SK-N-MC (cell line): ENCODE results near the gene LCORL.

Experiments used
- DNase-seq: peaks from one replicate; pipeline ENCODE4 v3.0.0-alpha.2; 2011; ENCODE audit warnings: low read depth, low spot score
- H3K27ac ChIP-seq: fragments of 200-600 bp; sonication (generic); 2 replicates; pipeline ENCODE4 v1.5.1; 2016; ENCODE audit warnings: mixed run types
- H3K36me3 ChIP-seq: fragments of 200-600 bp; sonication (generic); 2 replicates; pipeline ENCODE4 v1.6.1; 2017; ENCODE audit warnings: antibody characterized with exemption, low read length, mixed read lengths; ENCODE audit not compliant: insufficient read depth
- H3K4me3 ChIP-seq: fragments of 200-600 bp; sonication (generic); 2 replicates; pipeline ENCODE4 v1.5.1; 2016
- H3K9ac ChIP-seq: fragments of 200-600 bp; sonication (generic); 2 replicates; pipeline ENCODE4 v1.8.0; 2017; ENCODE audit warnings: mixed run types, mixed read lengths; ENCODE audit not compliant: insufficient read length
- H3K9me3 ChIP-seq: fragments of 200-600 bp; sonication (generic); 2 replicates; pipeline ENCODE4 v1.6.1; 2017; ENCODE audit warnings: low read depth, mild to moderate bottlenecking, antibody characterized with exemption, low read length, moderate library complexity, mixed read lengths
- EZH2 ChIP-seq: fragments of 200-600 bp; sonication (generic); IDR thresholded peaks from one replicate; pipeline ENCODE4 v1.6.1; 2017; ENCODE audit warnings: antibody characterized with exemption
- FOXP2 ChIP-seq: optimal IDR thresholded peaks from 2 replicates; pipeline ENCODE3; 2011; ENCODE audit warnings: mild to moderate bottlenecking, moderate library complexity; ENCODE audit not compliant: insufficient read depth; ENCODE audit errors: extremely low read length, control extremely low read depth
- POLR2AphosphoS5 ChIP-seq: IDR thresholded peaks from 2 replicates; pipeline ENCODE4 v1.6.1; 2012; ENCODE audit warnings: mild to moderate bottlenecking, low read depth, low read length, borderline replicate concordance

Gene LCORL

GRCh38 chr4:17911608-17912007, 109.9 kb downstream of the LCORL start:
- H3K9ac ChIP-seq = no peak overlapping the region

GRCh38 chr4:17898553-17899055, 123.0 kb downstream of the LCORL start:
- Histone ChIP-seq H3K36me3 (no peaks in the 10 kb centered on the region), H3K27ac (no peak overlapping the region), H3K4me3 (no peak overlapping the region), H3K9ac (no peak overlapping the region), H3K9me3 (no peaks in the 10 kb centered on the region)
- DNase-seq = no peak
- no peak for TF ChIP-seq EZH2
- no peak for TF ChIP-seq FOXP2
- TF ChIP-seq POLR2AphosphoS5 = no peak

More at GRCh38 chr4:17911608-17912007, 109.9 kb downstream of the LCORL start:
- H3K36me3 ChIP-seq = no peaks in the 10 kb centered on the region
- no peak for DNase-seq
- no peaks in the 10 kb centered on the region for H3K9me3 ChIP-seq
- no peak overlapping the region for H3K27ac ChIP-seq
- TF ChIP-seq POLR2AphosphoS5 = no peak
- TF ChIP-seq EZH2 = no peak
- TF ChIP-seq FOXP2 = no peak
- no peak overlapping the region for H3K4me3 ChIP-seq

- Histone ChIP-seq H3K9ac (no peak overlapping the region), H3K9me3 (no peaks in the 10 kb centered on the region), H3K4me3 (no peak overlapping the region), H3K27ac (no peak overlapping the region), H3K36me3 (no peaks in the 10 kb centered on the region)
- no peak for DNase-seq
- no peak for TF ChIP-seq FOXP2
- TF ChIP-seq POLR2AphosphoS5 = no peak
- no peak for TF ChIP-seq EZH2
Measured at GRCh38 chr4:17895481-17895880, 126.1 kb downstream of the LCORL start.

GRCh38 chr4:17894421-17894820, 127.1 kb downstream of the LCORL start:
- Histone ChIP-seq H3K27ac (no peak overlapping the region), H3K4me3 (no peak overlapping the region), H3K9ac (no peak overlapping the region), H3K9me3 (no peaks in the 10 kb centered on the region), H3K36me3 (no peaks in the 10 kb centered on the region)
- DNase-seq = no peak
- TF ChIP-seq FOXP2 (no peak), EZH2 (no peak), POLR2AphosphoS5 (no peak)

GRCh38 chr4:17889692-17890091, 131.9 kb downstream of the LCORL start:
- TF ChIP-seq FOXP2 (no peak), EZH2 (no peak), POLR2AphosphoS5 (no peak)
- Histone ChIP-seq H3K9ac (no peak overlapping the region), H3K4me3 (no peak overlapping the region), H3K9me3 (no peaks in the 10 kb centered on the region), H3K36me3 (no peaks in the 10 kb centered on the region), H3K27ac (no peak overlapping the region)
- no peak for DNase-seq

GRCh38 chr4:17884511-17884910, 137.0 kb downstream of the LCORL start:
- H3K27ac ChIP-seq = no peak overlapping the region
- no peak overlapping the region for H3K9ac ChIP-seq
- TF ChIP-seq EZH2 (no peak), FOXP2 (no peak), POLR2AphosphoS5 (no peak)
- DNase-seq = no peak
- no peaks in the 10 kb centered on the region for H3K36me3 ChIP-seq
- H3K9me3 ChIP-seq = no peaks in the 10 kb centered on the region
- no peak overlapping the region for H3K4me3 ChIP-seq

GRCh38 chr4:17884063-17884462, 137.5 kb downstream of the LCORL start:
- Histone ChIP-seq H3K36me3 (no peaks in the 10 kb centered on the region), H3K4me3 (no peak overlapping the region), H3K9ac (no peak overlapping the region), H3K27ac (no peak overlapping the region), H3K9me3 (no peaks in the 10 kb centered on the region)
- TF ChIP-seq POLR2AphosphoS5 (no peak), EZH2 (no peak), FOXP2 (no peak)
- DNase-seq = no peak

GRCh38 chr4:17877661-17878060, 143.9 kb downstream of the LCORL start:
- Histone ChIP-seq H3K9me3 (no peaks in the 10 kb centered on the region), H3K4me3 (no peak overlapping the region), H3K36me3 (no peaks in the 10 kb centered on the region), H3K27ac (no peak overlapping the region), H3K9ac (no peak overlapping the region)
- DNase-seq = no peak
- no peak for TF ChIP-seq FOXP2
- TF ChIP-seq EZH2 = no peak
- TF ChIP-seq POLR2AphosphoS5 = no peak

- Histone ChIP-seq H3K27ac (no peak overlapping the region), H3K9me3 (no peaks in the 10 kb centered on the region), H3K9ac (no peak overlapping the region), H3K4me3 (no peak overlapping the region), H3K36me3 (no peaks in the 10 kb centered on the region)
- no peak for DNase-seq
- no peak for TF ChIP-seq POLR2AphosphoS5
- no peak for TF ChIP-seq EZH2
- no peak for TF ChIP-seq FOXP2
Measured at GRCh38 chr4:17876943-17877342, 144.6 kb downstream of the LCORL start.
